H9 (cell line): Measurements from ENCODE around the gene CD5L. TPM values are rescaled to one million over a fixed set of nuclear protein-coding genes. Genes with fewer than 3 reads are reported as not detected.

ENCODE experiments used
- DNase-seq: peaks from one replicate; pipeline ENCODE4 v3.0.0-alpha.2; 2017
- H2AFZ ChIP-seq: one replicate; pipeline ENCODE4 v1.6.1; 2013; ENCODE audit warnings: mild to moderate bottlenecking, low read length, control low read depth, moderate library complexity
- H2AK5ac ChIP-seq: 2 replicates; pipeline ENCODE4 v1.6.1; 2013; ENCODE audit warnings: low read length, control low read depth, mixed read lengths; ENCODE audit not compliant: insufficient read length
- H2BK120ac ChIP-seq: one replicate; pipeline ENCODE4 v1.6.1; 2013; ENCODE audit warnings: low read depth, mild to moderate bottlenecking, low read length, control low read depth, inconsistent platforms; ENCODE audit not compliant: poor library complexity, severe bottlenecking
- H2BK12ac ChIP-seq: 2 replicates; pipeline ENCODE4 v1.6.1; 2013; ENCODE audit warnings: low read length, control low read depth, mixed read lengths, low read depth; ENCODE audit not compliant: insufficient read length
- H2BK15ac ChIP-seq: 2 replicates; pipeline ENCODE4 v1.6.1; 2013; ENCODE audit warnings: low read depth, low read length, control low read depth
- H2BK20ac ChIP-seq: one replicate; pipeline ENCODE4 v1.6.1; 2013; ENCODE audit warnings: low read depth, mild to moderate bottlenecking, low read length, control low read depth, inconsistent platforms; ENCODE audit not compliant: poor library complexity, severe bottlenecking
- H2BK5ac ChIP-seq: 2 replicates; pipeline ENCODE4 v1.6.1; 2013; ENCODE audit warnings: low read length, control low read depth, mixed read lengths; ENCODE audit not compliant: insufficient read length
- H3K14ac ChIP-seq: 2 replicates; pipeline ENCODE4 v1.6.1; 2013; ENCODE audit warnings: low read length, control low read depth; ENCODE audit not compliant: insufficient read depth
- H3K18ac ChIP-seq: 2 replicates; pipeline ENCODE4 v1.6.1; 2013; ENCODE audit warnings: low read depth, mild to moderate bottlenecking, mixed read lengths, low read length, control low read depth; ENCODE audit not compliant: insufficient read length
- H3K23ac ChIP-seq: 2 replicates; pipeline ENCODE4 v1.6.1; 2013; ENCODE audit warnings: low read length, control low read depth, mixed read lengths, low read depth; ENCODE audit not compliant: insufficient read length
- H3K23me2 ChIP-seq: 2 replicates; pipeline ENCODE4 v1.6.1; 2013; ENCODE audit warnings: low read depth, mild to moderate bottlenecking, mixed read lengths, low read length, control low read depth; ENCODE audit not compliant: insufficient read length, poor library complexity, severe bottlenecking
- H3K27ac ChIP-seq: 2 replicates; pipeline ENCODE4 v1.5.1; 2013; ENCODE audit warnings: low read length, control low read depth, mixed read lengths, low read depth; ENCODE audit not compliant: insufficient read length
- H3K27me3 ChIP-seq: 2 replicates; pipeline ENCODE4 v1.6.1; 2013; ENCODE audit warnings: low read length, control low read depth, inconsistent platforms; ENCODE audit not compliant: insufficient read depth
- H3K4ac ChIP-seq: 2 replicates; pipeline ENCODE4 v1.6.1; 2013; ENCODE audit warnings: low read depth, mild to moderate bottlenecking, control low read depth, inconsistent platforms, low read length, moderate library complexity
- H3K4me1 ChIP-seq: 2 replicates; pipeline ENCODE4 v1.6.1; 2013; ENCODE audit warnings: low read length, control low read depth, inconsistent platforms; ENCODE audit not compliant: insufficient read depth
- H3K4me2 ChIP-seq: 2 replicates; pipeline ENCODE4 v1.6.1; 2013; ENCODE audit warnings: low read length, control low read depth, mixed read lengths; ENCODE audit not compliant: insufficient read length, insufficient read depth
- H3K56ac ChIP-seq: 2 replicates; pipeline ENCODE4 v1.6.1; 2013; ENCODE audit warnings: low read depth, mild to moderate bottlenecking, mixed read lengths, low read length, control low read depth; ENCODE audit not compliant: insufficient read length
- H3K79me1 ChIP-seq: 2 replicates; pipeline ENCODE4 v1.6.1; 2013; ENCODE audit warnings: low read depth, mild to moderate bottlenecking, moderate library complexity, low read length, control low read depth, inconsistent platforms; ENCODE audit not compliant: insufficient read depth, poor library complexity, severe bottlenecking
- H3K79me2 ChIP-seq: 2 replicates; pipeline ENCODE4 v1.6.1; 2013; ENCODE audit warnings: low read length, control low read depth, inconsistent platforms; ENCODE audit not compliant: insufficient read depth
- H3K9ac ChIP-seq: 2 replicates; pipeline ENCODE4 v1.6.1; 2013; ENCODE audit warnings: low read length, control low read depth, mixed read lengths; ENCODE audit not compliant: insufficient read length; ENCODE audit errors: extremely low read depth
- H3K9me3 ChIP-seq: one replicate; pipeline ENCODE4 v1.6.1; 2013; ENCODE audit warnings: low read depth, low read length, inconsistent platforms; ENCODE audit not compliant: control insufficient read depth
- H3T11ph ChIP-seq: one replicate; pipeline ENCODE4 v1.6.1; 2013; ENCODE audit warnings: mild to moderate bottlenecking, low read length, control low read depth, inconsistent platforms
- H4K20me1 ChIP-seq: one replicate; pipeline ENCODE4 v1.6.1; 2013; ENCODE audit not compliant: control insufficient read depth, insufficient read length, insufficient read depth
- H4K5ac ChIP-seq: 2 replicates; pipeline ENCODE4 v1.6.1; 2013; ENCODE audit warnings: low read depth, mild to moderate bottlenecking, mixed read lengths, low read length, control low read depth; ENCODE audit not compliant: insufficient read length
- H4K8ac ChIP-seq: replicated peaks from 2 replicates; pipeline ENCODE4 v1.6.1; 2013; ENCODE audit warnings: low read length, control low read depth, mixed read lengths, low read depth; ENCODE audit not compliant: insufficient read length
- H4K91ac ChIP-seq: 2 replicates; pipeline ENCODE4 v1.6.1; 2013; ENCODE audit warnings: low read depth, mild to moderate bottlenecking, moderate library complexity, mixed read lengths, low read length, control low read depth; ENCODE audit not compliant: insufficient read length
- H3K27ac Mint-ChIP-seq, 3 experiments: 2 replicates in 2 of 3; 3 replicates in 1 of 3; pipeline ENCODE4 v1.8.0; 2020 to 2021; ENCODE audit warnings: mixed read lengths in 3 of 3, mild to moderate bottlenecking in 1 of 3, moderate library complexity in 1 of 3
- H3K27me3 Mint-ChIP-seq: 2 replicates; pipeline ENCODE4 v1.8.0; 2021; ENCODE audit warnings: low read depth, mild to moderate bottlenecking, moderate library complexity, mixed read lengths
- H3K36me3 Mint-ChIP-seq, 3 experiments: 2 replicates in 2 of 3; 3 replicates in 1 of 3; pipeline ENCODE4 v1.8.0; 2020 to 2021; ENCODE audit warnings: low read depth in 3 of 3, mixed read lengths in 3 of 3; ENCODE audit not compliant: insufficient read depth in 1 of 3
- H3K4me1 Mint-ChIP-seq, 2 experiments: 2 replicates each; pipeline ENCODE4 v1.8.0; 2020; ENCODE audit warnings: mixed read lengths in 2 of 2
- H3K4me3 Mint-ChIP-seq, 2 experiments: 2 replicates in 1 of 2; 3 replicates in 1 of 2; pipeline ENCODE4 v1.8.0; 2020 to 2021; ENCODE audit warnings: mild to moderate bottlenecking in 2 of 2, mixed read lengths in 2 of 2, moderate library complexity in 1 of 2
- H3K9me3 Mint-ChIP-seq, 2 experiments: 2 replicates in 1 of 2; 3 replicates in 1 of 2; pipeline ENCODE4 v1.8.0; 2020; ENCODE audit warnings: mild to moderate bottlenecking in 2 of 2, mixed read lengths in 2 of 2, moderate library complexity in 1 of 2
- CTCF ChIP-seq: fragments of 200-600 bp; sonication (generic); conservative IDR thresholded peaks from 3 replicates; pipeline ENCODE4 v1.8.0; 2021; ENCODE audit warnings: antibody characterized with exemption, mild to moderate bottlenecking
- WGBS: extraction: QIAGEN DNeasy Blood & Tissue Kit; methylation state at CpG from one replicate; pipeline ENCODE4 v1.1.7; 2013; ENCODE audit warnings: missing lambda C conversion rate, low lambda C conversion rate, mixed read lengths; ENCODE audit not compliant: insufficient read length; ENCODE audit errors: extremely low coverage; 5-methylcytosine and 5-hydroxymethylcytosine counted together
- total RNA-seq: library from RNA; stranded (reverse); gene quantifications from 2 replicates; pipeline ENCODE4 v1.2.1, GENCODE V29; 2021

Gene CD5L
- total RNA-seq, 1 experiment from 2014 or later: not detected

GRCh38 chr1:157798211-157798610 lies 43.4 kb downstream of the CD5L start:
- H3K56ac ChIP-seq: no peak overlapping the region
- no peak overlapping the region for H3K18ac ChIP-seq
- H2AFZ ChIP-seq: no peak overlapping the region
- no CpG with 5 or more reads among the region's 5 CpGs for WGBS
- no peak overlapping the region for H2BK15ac ChIP-seq
- no peaks in the 10 kb centered on the region for H3K4me1 ChIP-seq
- H3K79me1 ChIP-seq: no peaks in the 10 kb centered on the region
- no peak overlapping the region for H2BK5ac ChIP-seq
- DNase-seq: no peak
- H3K36me3 Mint-ChIP-seq: peaks cover 0 to 3% (median 0%) of the 10 kb centered on the region in 3 experiments; a peak in 2 of 7 replicates
- H2BK20ac ChIP-seq: no peak overlapping the region
- H3K9me3 Mint-ChIP-seq: peaks cover 9 to 11% of the 10 kb centered on the region in 2 experiments
- no peak overlapping the region for H3K4me3 Mint-ChIP-seq
- no peak overlapping the region for H3T11ph ChIP-seq
- H2BK120ac ChIP-seq: no peak overlapping the region
- H4K5ac ChIP-seq: no peak overlapping the region
- H3K27me3 ChIP-seq: no peaks in the 10 kb centered on the region
- H3K27ac ChIP-seq: no peak overlapping the region
- H2BK12ac ChIP-seq: no peak overlapping the region
- no peak overlapping the region for H3K14ac ChIP-seq
- no peaks in the 10 kb centered on the region for H4K20me1 ChIP-seq
- peaks cover 1% of the 10 kb centered on the region for H3K27me3 Mint-ChIP-seq
- no peak overlapping the region for H4K8ac ChIP-seq
- H3K23ac ChIP-seq: no peak overlapping the region
- H3K4me1 Mint-ChIP-seq: no peaks in the 10 kb centered on the region
- no peaks in the 10 kb centered on the region for H3K9me3 ChIP-seq
- H3K23me2 ChIP-seq: no peaks in the 10 kb centered on the region
- no peak overlapping the region for H2AK5ac ChIP-seq
- TF ChIP-seq CTCF: no peak
- H4K91ac ChIP-seq: no peak overlapping the region
- H3K9ac ChIP-seq: no peak overlapping the region
- H3K79me2 ChIP-seq: no peaks in the 10 kb centered on the region
- H3K27ac Mint-ChIP-seq: no peak overlapping the region
- no peak overlapping the region for H3K4me2 ChIP-seq
- no peak overlapping the region for H3K4ac ChIP-seq
